Neural crest cell (in vitro differentiated cells): ENCODE data around the gene MAST4. TPM values are rescaled to one million over a fixed set of nuclear protein-coding genes. Genes with fewer than 3 reads are reported as not detected.

Source experiments
- DNase-seq: peaks from one replicate; pipeline ENCODE4 v3.0.0; 2021; ENCODE audit warnings: low read depth, mixed read lengths, low spot score
- H3K27ac Mint-ChIP-seq: one replicate; pipeline ENCODE4 v1.8.0; 2021; ENCODE audit warnings: mild to moderate bottlenecking, mixed read lengths; ENCODE audit not compliant: unreplicated experiment
- H3K27me3 Mint-ChIP-seq: 2 replicates; pipeline ENCODE4 v1.8.0; 2021; ENCODE audit warnings: low read depth, mild to moderate bottlenecking, mixed read lengths
- H3K36me3 Mint-ChIP-seq: 2 replicates; pipeline ENCODE4 v1.8.0; 2021; ENCODE audit warnings: low read depth, mild to moderate bottlenecking, mixed read lengths
- H3K4me1 Mint-ChIP-seq: 2 replicates; pipeline ENCODE4 v1.8.0; 2021; ENCODE audit warnings: mixed read lengths
- H3K4me3 Mint-ChIP-seq: one replicate; pipeline ENCODE4 v1.8.0; 2021; ENCODE audit warnings: mild to moderate bottlenecking, mixed read lengths
- H3K9me3 Mint-ChIP-seq: 2 replicates; pipeline ENCODE4 v1.8.0; 2021; ENCODE audit warnings: mixed read lengths
- total RNA-seq: library from RNA; stranded (reverse); gene quantifications from 2 replicates; pipeline ENCODE4 v1.2.1, GENCODE V29; 2021
- TF ChIP-seq, protein P1 (sequence below): fragments of 200-600 bp; sonication (generic); conservative IDR thresholded peaks from 2 replicates; pipeline ENCODE4 v1.5.0; 2021; ENCODE audit warnings: antibody characterized with exemption, mild to moderate bottlenecking

MAST4 gene
- total RNA-seq, 1 donor from 2014 or later: 7.3 TPM

GRCh38 chr5:66829358-66829674 lies 233.1 kb downstream of the MAST4 start:
- DNase-seq: no peak
- peaks cover 22% of the 10 kb centered on the region for H3K4me1 Mint-ChIP-seq
- H3K9me3 Mint-ChIP-seq: no peaks in the 10 kb centered on the region
- peak overlapping the region; percentile 75 for H3K4me3 Mint-ChIP-seq
- H3K36me3 Mint-ChIP-seq: no peaks in the 10 kb centered on the region
- H3K27ac Mint-ChIP-seq: no peak overlapping the region
- H3K27me3 Mint-ChIP-seq: peaks cover 36% of the 10 kb centered on the region
- TF ChIP-seq, protein P1, sequence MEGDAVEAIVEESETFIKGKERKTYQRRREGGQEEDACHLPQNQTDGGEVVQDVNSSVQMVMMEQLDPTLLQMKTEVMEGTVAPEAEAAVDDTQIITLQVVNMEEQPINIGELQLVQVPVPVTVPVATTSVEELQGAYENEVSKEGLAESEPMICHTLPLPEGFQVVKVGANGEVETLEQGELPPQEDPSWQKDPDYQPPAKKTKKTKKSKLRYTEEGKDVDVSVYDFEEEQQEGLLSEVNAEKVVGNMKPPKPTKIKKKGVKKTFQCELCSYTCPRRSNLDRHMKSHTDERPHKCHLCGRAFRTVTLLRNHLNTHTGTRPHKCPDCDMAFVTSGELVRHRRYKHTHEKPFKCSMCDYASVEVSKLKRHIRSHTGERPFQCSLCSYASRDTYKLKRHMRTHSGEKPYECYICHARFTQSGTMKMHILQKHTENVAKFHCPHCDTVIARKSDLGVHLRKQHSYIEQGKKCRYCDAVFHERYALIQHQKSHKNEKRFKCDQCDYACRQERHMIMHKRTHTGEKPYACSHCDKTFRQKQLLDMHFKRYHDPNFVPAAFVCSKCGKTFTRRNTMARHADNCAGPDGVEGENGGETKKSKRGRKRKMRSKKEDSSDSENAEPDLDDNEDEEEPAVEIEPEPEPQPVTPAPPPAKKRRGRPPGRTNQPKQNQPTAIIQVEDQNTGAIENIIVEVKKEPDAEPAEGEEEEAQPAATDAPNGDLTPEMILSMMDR: no peak

GRCh38 chr5:66829826-66830225 lies 233.6 kb downstream of the MAST4 start:
- Mint-ChIP-seq H3K9me3 (no peaks in the 10 kb centered on the region), H3K4me1 (peaks cover 22% of the 10 kb centered on the region), H3K36me3 (no peaks in the 10 kb centered on the region), H3K4me3 (peak overlapping the region; percentile 24), H3K27ac (no peak overlapping the region), H3K27me3 (peaks cover 36% of the 10 kb centered on the region)
- DNase-seq: no peak
- TF ChIP-seq, protein P1: no peak

GRCh38 chr5:66830636-66831035 lies 234.4 kb downstream of the MAST4 start:
- Mint-ChIP-seq H3K36me3 (no peaks in the 10 kb centered on the region), H3K4me1 (peaks cover 22% of the 10 kb centered on the region), H3K4me3 (no peak overlapping the region), H3K27me3 (peaks cover 36% of the 10 kb centered on the region), H3K9me3 (no peaks in the 10 kb centered on the region), H3K27ac (no peak overlapping the region)
- DNase-seq: no peak
- TF ChIP-seq, protein P1: no peak

- H3K36me3 Mint-ChIP-seq: no peaks in the 10 kb centered on the region
- TF ChIP-seq, protein P1: no peak
- no peaks in the 10 kb centered on the region for H3K27me3 Mint-ChIP-seq
- H3K4me3 Mint-ChIP-seq: no peak overlapping the region
- no peak overlapping the region for H3K27ac Mint-ChIP-seq
- peaks cover 2% of the 10 kb centered on the region for H3K9me3 Mint-ChIP-seq
- DNase-seq: no peak
- peaks cover 18% of the 10 kb centered on the region for H3K4me1 Mint-ChIP-seq
Observed at GRCh38 chr5:66839636-66840185, 243.5 kb downstream of the MAST4 start.

GRCh38 chr5:66840511-66841013 lies 244.4 kb downstream of the MAST4 start:
- H3K27me3 Mint-ChIP-seq: no peaks in the 10 kb centered on the region
- peaks cover 2% of the 10 kb centered on the region for H3K9me3 Mint-ChIP-seq
- DNase-seq: no peak
- no peaks in the 10 kb centered on the region for H3K36me3 Mint-ChIP-seq
- H3K27ac Mint-ChIP-seq: no peak overlapping the region
- TF ChIP-seq, protein P1: no peak
- H3K4me1 Mint-ChIP-seq: peaks cover 18% of the 10 kb centered on the region
- no peak overlapping the region for H3K4me3 Mint-ChIP-seq
